Mesothelial cell of epicardium (in vitro differentiated cells): ENCODE results near the gene FRMD5. TPM values are rescaled to one million over a fixed set of nuclear protein-coding genes. Genes with fewer than 3 reads are reported as not detected.

ENCODE experiments used
- DNase-seq, 2 experiments: peaks; one replicate each; pipeline ENCODE4 v3.0.0; 2021; ENCODE audit warnings: low spot score in 2 of 2; ENCODE audit not compliant: unreplicated experiment in 2 of 2
- H3K27ac Mint-ChIP-seq: 2 replicates; pipeline ENCODE4 v1.8.0; 2021; ENCODE audit warnings: mixed read lengths
- H3K27me3 Mint-ChIP-seq: 2 replicates; pipeline ENCODE4 v1.8.0; 2021; ENCODE audit warnings: low read depth, mixed read lengths
- H3K36me3 Mint-ChIP-seq: 2 replicates; pipeline ENCODE4 v1.8.0; 2021; ENCODE audit warnings: mixed read lengths
- H3K4me1 Mint-ChIP-seq: 2 replicates; pipeline ENCODE4 v1.8.0; 2021; ENCODE audit warnings: mixed read lengths
- H3K4me3 Mint-ChIP-seq: 2 replicates; pipeline ENCODE4 v1.8.0; 2021; ENCODE audit warnings: mild to moderate bottlenecking, moderate library complexity, mixed read lengths
- H3K9me3 Mint-ChIP-seq: 2 replicates; pipeline ENCODE4 v1.8.0; 2021; ENCODE audit warnings: mixed read lengths
- CTCF ChIP-seq: fragments of 200-600 bp; sonication (generic); IDR thresholded peaks from one replicate; pipeline ENCODE4 v1.5.0; 2021; ENCODE audit warnings: antibody characterized with exemption; ENCODE audit not compliant: unreplicated experiment
- total RNA-seq: library from RNA; stranded (reverse); gene quantifications from 3 replicates; pipeline ENCODE4 v1.2.1, GENCODE V29; 2021

FRMD5 gene
- total RNA-seq, 1 donor from 2014 or later = 2.5 TPM

GRCh38 chr15:43900996-43901395, 294.1 kb downstream of the FRMD5 start:
- DNase-seq = no peak
- Mint-ChIP-seq H3K27me3 (no peaks in the 10 kb centered on the region), H3K9me3 (no peaks in the 10 kb centered on the region), H3K4me3 (no peak overlapping the region), H3K36me3 (no peaks in the 10 kb centered on the region), H3K27ac (no peak overlapping the region), H3K4me1 (peaks cover 5% of the 10 kb centered on the region)
- TF ChIP-seq CTCF = no peak

- Mint-ChIP-seq H3K4me1 (peaks cover 5% of the 10 kb centered on the region), H3K9me3 (no peaks in the 10 kb centered on the region), H3K27me3 (no peaks in the 10 kb centered on the region), H3K27ac (no peak overlapping the region), H3K4me3 (no peak overlapping the region), H3K36me3 (no peaks in the 10 kb centered on the region)
- no peak for DNase-seq
- TF ChIP-seq CTCF = no peak
These were observed 295.1 kb downstream of the FRMD5 start for GRCh38 chr15:43899928-43900327.

- Mint-ChIP-seq H3K4me1 (peaks cover 4% of the 10 kb centered on the region), H3K4me3 (no peak overlapping the region), H3K27ac (no peak overlapping the region), H3K9me3 (no peaks in the 10 kb centered on the region), H3K27me3 (no peaks in the 10 kb centered on the region), H3K36me3 (no peaks in the 10 kb centered on the region)
- TF ChIP-seq CTCF = no peak
- no peak for DNase-seq
These were observed 296.2 kb downstream of the FRMD5 start for GRCh38 chr15:43898891-43899290.

- H3K4me1 Mint-ChIP-seq = peaks cover 1% of the 10 kb centered on the region
- no peak for TF ChIP-seq CTCF
- DNase-seq = no peak
- H3K27ac Mint-ChIP-seq = no peak overlapping the region
- no peaks in the 10 kb centered on the region for H3K36me3 Mint-ChIP-seq
- H3K9me3 Mint-ChIP-seq = no peaks in the 10 kb centered on the region
- H3K27me3 Mint-ChIP-seq = no peaks in the 10 kb centered on the region
- no peak overlapping the region for H3K4me3 Mint-ChIP-seq
These were observed 298.5 kb downstream of the FRMD5 start for GRCh38 chr15:43896543-43896942.

GRCh38 chr15:43895586-43895985, 299.5 kb downstream of the FRMD5 start:
- no peak overlapping the region for H3K4me3 Mint-ChIP-seq
- TF ChIP-seq CTCF = no peak
- H3K4me1 Mint-ChIP-seq = peaks cover 1% of the 10 kb centered on the region
- no peaks in the 10 kb centered on the region for H3K9me3 Mint-ChIP-seq
- DNase-seq = no peak
- no peaks in the 10 kb centered on the region for H3K27me3 Mint-ChIP-seq
- no peak overlapping the region for H3K27ac Mint-ChIP-seq
- H3K36me3 Mint-ChIP-seq = no peaks in the 10 kb centered on the region

GRCh38 chr15:43893956-43894355, 301.1 kb downstream of the FRMD5 start:
- H3K4me3 Mint-ChIP-seq = no peak overlapping the region
- H3K4me1 Mint-ChIP-seq = peaks cover 1% of the 10 kb centered on the region
- no peaks in the 10 kb centered on the region for H3K9me3 Mint-ChIP-seq
- no peak for TF ChIP-seq CTCF
- H3K27me3 Mint-ChIP-seq = no peaks in the 10 kb centered on the region
- DNase-seq = no peak
- no peak overlapping the region for H3K27ac Mint-ChIP-seq
- H3K36me3 Mint-ChIP-seq = no peaks in the 10 kb centered on the region
